Fibroblast of lung (primary cell): ENCODE measurements around the gene MAN2B2.

Source experiments
- CTCF ChIP-seq, 2 donors: IDR thresholded peaks in 1 of 2; conservative IDR thresholded peaks in 1 of 2; 1 replicate in 1 of 2; 2 replicates in 1 of 2; pipeline ENCODE4 v1.5.1; 2011 to 2012; ENCODE audit warnings: low read length in 2 of 2, control low read depth in 1 of 2, inconsistent platforms in 1 of 2, low read depth in 1 of 2, mild to moderate bottlenecking in 1 of 2
- EZH2 ChIP-seq: IDR thresholded peaks from 2 replicates; pipeline ENCODE4 v1.5.1; 2012; ENCODE audit warnings: low read length, control low read depth, mild to moderate bottlenecking; ENCODE audit errors: missing control alignments

DNA sequence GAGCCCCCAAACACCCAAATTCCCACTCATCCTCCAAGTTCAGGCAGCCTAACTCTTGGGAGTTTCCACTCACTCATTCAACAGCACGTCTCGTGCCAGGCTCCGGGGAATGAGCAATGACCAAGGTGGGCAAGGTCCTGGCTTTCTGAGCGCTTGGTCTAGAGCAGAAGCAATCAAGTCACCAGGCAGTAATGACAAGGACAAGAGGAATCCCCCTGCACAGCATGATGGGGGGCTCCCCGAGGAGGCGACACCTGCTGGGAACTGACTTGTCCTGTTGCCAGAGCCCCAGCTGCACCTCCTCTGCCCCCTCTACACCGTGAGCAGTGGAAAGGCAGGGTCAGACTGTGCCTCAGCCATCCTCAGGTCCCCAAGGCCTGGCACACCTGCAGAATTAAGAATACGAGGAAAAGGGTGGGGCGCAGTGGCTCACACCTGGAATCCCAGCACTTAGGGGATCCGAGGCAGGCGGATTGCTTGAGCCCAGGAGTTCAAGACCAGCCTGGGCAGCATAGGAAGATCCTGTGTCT lies 39.8 kb downstream of the MAN2B2 start:
- no peak for TF ChIP-seq CTCF (conservative IDR thresholded peaks at IDR 0.05 in 1 of 2, IDR thresholded peaks at IDR 0.05 in 1 of 2; ENCODE audit: low read depth in 1 of 2, low read length in 2 of 2)
- TF ChIP-seq EZH2, result no peak
